Measurements from ENCODE around the gene KAZALD1.

KAZALD1 gene

GRCh38 chr10:101047961-101048892 lies 13.6 kb upstream of the KAZALD1 start:
- no peak for DNase-seq (ENCODE audit: low read depth in 2 of 2)

GRCh38 chr10:101050208-101051069 lies 11.3 kb upstream of the KAZALD1 start:
- DNase-seq (ENCODE audit: low read depth in 2 of 2), result peak; percentile 28 to 60

GRCh38 chr10:101052285-101052684 lies 9.5 kb upstream of the KAZALD1 start:
- no peak for DNase-seq (ENCODE audit: low read depth in 2 of 2)

DNA sequence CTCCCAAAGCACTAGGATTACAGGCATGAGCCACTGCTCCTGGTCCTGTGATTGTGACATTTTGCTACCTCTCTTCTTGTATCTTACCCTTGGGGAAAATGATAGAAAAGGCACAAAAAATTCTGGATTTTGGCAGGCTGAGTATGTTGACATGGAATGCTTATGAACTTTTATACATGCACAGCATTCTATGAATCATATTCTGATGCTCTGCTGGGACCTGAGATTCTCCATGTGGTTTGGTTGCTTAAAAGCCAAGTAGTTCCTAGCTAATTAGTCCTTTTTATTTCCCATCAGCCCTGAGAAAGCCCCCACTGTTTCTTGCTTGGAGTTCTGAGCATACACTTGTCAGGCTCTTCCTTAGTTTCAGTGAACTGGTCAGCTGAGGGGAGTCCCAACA lies 8.3 kb upstream of the KAZALD1 start:
- DNase-seq (ENCODE audit: low read depth in 2 of 2), result no peak

GRCh38 chr10:101054351-101054750 lies 7.4 kb upstream of the KAZALD1 start:
- no peak for DNase-seq (ENCODE audit: low read depth in 2 of 2)

DNA sequence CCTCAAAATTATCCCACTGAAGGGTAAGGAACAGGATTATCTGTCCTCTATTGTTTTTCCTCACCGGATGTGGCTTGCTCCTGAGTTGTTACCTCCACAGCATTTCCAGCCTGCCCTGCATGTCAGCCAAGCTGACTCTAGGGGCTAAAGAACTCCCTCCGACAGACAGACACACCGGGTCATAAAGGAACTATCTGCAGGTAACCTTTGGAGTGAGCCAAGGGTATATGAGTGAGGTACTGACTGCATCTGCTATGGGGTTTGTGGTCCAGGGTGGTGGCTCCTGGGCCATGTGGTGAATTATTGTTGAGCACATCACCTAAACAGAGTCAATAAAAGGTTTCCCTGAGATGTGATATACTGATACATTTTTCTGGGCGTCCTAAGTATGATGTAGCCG lies 6.9 kb upstream of the KAZALD1 start:
- DNase-seq (ENCODE audit: low read depth in 2 of 2), result no peak

- DNase-seq (ENCODE audit: low read depth in 2 of 2), result no peak
These were observed 6.4 kb upstream of the KAZALD1 start for GRCh38 chr10:101055411-101055810.

- no peak for DNase-seq (ENCODE audit: low read depth in 2 of 2)
These were observed 5.2 kb upstream of the KAZALD1 start for GRCh38 chr10:101056365-101057151.

DNA sequence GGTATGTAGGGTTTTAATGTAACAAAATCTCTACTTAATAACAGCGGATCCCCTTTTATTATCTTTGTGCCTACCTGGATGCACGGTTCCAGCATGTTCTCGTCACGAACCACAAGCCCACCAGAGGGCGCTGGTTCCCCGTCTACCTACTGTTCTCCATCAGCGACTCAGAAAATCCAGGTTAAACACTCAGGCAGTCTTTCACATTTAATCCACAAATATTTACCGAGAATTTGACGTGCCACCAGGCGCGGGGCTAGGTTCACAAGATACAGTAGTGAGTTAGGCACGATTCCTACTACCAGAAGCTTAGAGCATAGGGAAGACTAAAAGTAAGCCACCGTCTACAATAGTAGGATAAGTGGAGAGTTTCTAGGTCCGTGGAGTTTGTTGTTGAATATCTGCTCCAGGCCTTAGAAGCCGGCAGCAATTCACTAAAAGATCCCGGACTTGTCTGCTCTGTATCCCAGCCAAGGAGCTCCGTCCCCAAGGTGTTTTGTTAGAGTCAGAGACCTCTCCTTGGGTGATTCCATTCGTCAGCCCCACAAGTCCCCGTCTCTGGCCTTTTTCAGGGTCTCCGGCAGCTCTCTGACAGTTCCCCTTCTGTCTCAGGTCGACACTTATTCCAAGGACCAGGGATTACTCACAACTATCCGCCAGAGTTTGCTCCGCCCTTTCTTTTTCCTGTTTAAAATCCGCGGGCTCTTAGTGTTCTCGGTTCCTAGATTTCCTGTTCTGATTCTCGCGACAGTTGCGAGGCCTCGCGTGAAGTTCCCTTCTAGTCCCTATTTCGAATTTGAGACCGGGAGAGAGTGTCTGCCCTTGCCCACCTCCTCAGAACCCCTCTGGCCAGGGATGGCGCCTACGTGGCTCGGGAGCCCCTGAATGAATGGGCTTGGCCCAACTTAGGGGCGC lies 1.5 kb upstream of the KAZALD1 start:
- peak; percentile 74 to 78 for DNase-seq (ENCODE audit: low read depth in 2 of 2)

- peak; percentile 77 to 79 for DNase-seq (ENCODE audit: low read depth in 2 of 2)
These were observed 702 bp upstream of the KAZALD1 start for GRCh38 chr10:101060951-101061623.

- DNase-seq (ENCODE audit: low read depth in 2 of 2), result no peak
These were observed 652 bp downstream of the KAZALD1 start for GRCh38 chr10:101062232-101063049.

DNA sequence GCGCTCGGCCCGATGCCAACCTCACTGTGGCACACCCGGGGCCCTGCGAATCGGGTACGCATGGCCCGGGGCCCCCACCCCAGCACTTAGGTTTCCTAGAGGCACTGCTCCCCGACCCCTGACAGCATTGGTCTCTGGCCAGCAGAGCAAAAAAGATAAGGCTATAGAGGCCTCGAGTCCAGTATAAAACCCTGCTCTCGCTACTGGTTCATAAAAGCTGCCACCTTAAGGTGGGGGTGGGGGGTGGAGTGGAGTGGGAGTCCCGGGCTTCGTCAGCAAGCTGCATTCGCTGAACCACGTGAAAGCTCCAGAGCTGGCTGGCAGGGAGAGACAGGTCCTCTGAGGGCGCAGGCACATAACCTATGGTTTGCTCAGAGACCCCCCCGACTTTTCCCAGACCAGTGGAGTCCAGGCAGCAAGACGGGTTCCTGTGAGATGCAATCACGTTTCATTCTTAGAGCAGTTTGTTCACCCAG lies 1.3 kb downstream of the KAZALD1 start:
- DNase-seq (ENCODE audit: low read depth in 2 of 2), result no peak

GRCh38 chr10:101063548-101064414 lies 2.0 kb downstream of the KAZALD1 start:
- no peak for DNase-seq (ENCODE audit: low read depth in 2 of 2)

DNA sequence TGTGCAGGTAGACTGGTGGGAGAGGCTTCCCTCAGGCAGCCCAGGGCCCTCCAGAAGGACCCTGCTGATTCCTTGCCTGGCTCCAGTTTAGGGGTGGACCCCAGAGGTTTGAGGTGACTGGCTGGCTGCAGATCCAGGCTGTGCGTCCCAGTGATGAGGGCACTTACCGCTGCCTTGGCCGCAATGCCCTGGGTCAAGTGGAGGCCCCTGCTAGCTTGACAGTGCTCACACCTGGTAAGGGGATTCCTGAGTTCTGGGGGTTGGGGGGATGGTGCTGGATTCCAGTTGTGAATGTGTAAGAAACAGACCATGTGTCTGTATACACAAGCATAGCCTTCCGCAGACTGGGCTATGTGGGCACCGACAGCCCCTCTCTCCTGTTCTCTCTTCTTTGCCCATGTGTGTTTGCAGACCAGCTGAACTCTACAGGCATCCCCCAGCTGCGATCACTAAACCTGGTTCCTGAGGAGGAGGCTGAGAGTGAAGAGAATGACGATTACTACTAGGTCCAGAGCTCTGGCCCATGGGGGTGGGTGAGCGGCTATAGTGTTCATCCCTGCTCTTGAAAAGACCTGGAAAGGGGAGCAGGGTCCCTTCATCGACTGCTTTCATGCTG lies 2.7 kb downstream of the KAZALD1 start:
- no peak for DNase-seq (ENCODE audit: low read depth in 2 of 2)

- no peak for DNase-seq (ENCODE audit: low read depth in 2 of 2)
These were observed 3.8 kb downstream of the KAZALD1 start for GRCh38 chr10:101065481-101066145.

DNA sequence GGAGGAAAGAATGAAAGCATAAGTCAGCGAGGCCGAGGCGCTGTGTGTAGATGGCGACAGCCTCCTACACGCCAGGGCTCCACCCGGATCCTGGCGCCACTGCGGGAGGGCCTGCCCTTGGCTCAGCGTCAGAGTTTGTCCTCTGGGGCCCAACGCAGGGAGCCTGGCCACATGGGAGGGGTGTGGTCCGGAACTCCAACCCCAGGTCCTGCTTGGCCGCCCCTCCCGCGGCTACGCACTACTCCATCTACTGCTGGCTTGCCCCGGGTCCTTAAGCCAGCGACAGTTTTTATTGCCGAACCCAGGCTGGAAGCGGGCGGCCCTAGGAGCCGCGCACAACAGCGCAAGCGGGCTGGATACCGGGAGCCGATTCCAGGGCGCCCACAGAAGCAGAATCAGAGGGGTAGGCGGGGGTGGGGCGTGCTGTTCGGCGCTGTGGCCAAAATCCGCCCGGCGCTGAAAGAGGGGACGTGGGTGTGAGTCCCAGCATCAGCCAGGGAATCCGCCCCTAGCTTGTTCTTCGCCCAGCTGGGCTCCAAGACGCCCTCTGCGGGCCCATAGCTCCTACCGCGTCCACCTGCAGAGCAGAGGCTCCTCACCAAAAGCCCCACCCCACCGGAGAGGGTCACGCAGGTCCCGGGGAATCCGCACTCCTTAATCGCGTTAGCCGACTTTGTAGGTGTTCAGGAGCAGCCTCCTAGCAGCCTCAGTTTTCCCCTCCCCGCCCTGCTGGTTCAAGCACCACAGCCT lies 4.5 kb downstream of the KAZALD1 start:
- DNase-seq (ENCODE audit: low read depth in 2 of 2), result no peak
